ENCODE data around the gene ZNF236.

ZNF236 gene

GRCh38 chr18:76975577-76976110 is 153.3 kb downstream of the ZNF236 start:
- no peak for TF ChIP-seq POLR2AphosphoS5 (IDR thresholded peaks at IDR 0.05; ENCODE audit: low read depth, low read length)
- TF ChIP-seq REST (IDR thresholded peaks at IDR 0.05; ENCODE audit: insufficient read depth in 1 of 2, low read depth in 2 of 2, low read length in 2 of 2) = no peak
- no peak for TF ChIP-seq SIN3A (IDR thresholded peaks at IDR 0.05; ENCODE audit: borderline replicate concordance, insufficient read depth, low read length)
- no peak for TF ChIP-seq FOXP2 (optimal IDR thresholded peaks at IDR 0.05; ENCODE audit: borderline replicate concordance, extremely low read depth, extremely low read length, insufficient read depth)
- no peak for TF ChIP-seq TAF1 (IDR thresholded peaks at IDR 0.05; ENCODE audit: borderline replicate concordance, insufficient read depth, low read length)

DNA sequence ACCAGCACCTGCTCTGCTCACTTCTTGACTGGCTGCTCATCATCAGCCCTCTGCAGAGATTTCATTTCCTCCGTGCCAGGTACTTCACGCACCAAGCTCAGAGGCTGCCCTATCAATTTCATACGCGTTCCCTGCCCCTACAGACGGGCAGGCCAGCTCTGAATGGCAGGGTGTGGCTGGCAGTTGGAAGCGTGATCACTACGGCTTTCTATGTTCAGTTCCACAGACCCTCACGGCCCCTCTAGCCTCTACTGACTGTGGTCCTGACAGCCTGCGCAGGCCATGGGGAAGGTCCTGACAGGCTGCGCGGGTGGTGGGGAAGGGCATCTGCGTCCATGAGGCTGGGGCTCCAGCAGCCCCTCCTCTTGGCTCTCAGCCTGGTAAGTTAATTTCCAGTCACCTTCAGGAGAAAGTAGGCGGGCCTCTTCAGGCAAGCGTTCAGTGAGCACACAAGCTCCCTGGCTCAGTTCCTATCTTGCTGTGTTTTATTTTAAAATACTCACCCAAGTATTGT is 154.8 kb downstream of the ZNF236 start:
- TF ChIP-seq FOXP2 (optimal IDR thresholded peaks at IDR 0.05; ENCODE audit: borderline replicate concordance, extremely low read depth, extremely low read length, insufficient read depth) (no peak), TAF1 (IDR thresholded peaks at IDR 0.05; ENCODE audit: borderline replicate concordance, insufficient read depth, low read length) (no peak), REST (IDR thresholded peaks at IDR 0.05; ENCODE audit: insufficient read depth in 1 of 2, low read depth in 2 of 2, low read length in 2 of 2) (no peak), SIN3A (IDR thresholded peaks at IDR 0.05; ENCODE audit: borderline replicate concordance, insufficient read depth, low read length) (no peak), POLR2AphosphoS5 (IDR thresholded peaks at IDR 0.05; ENCODE audit: low read depth, low read length) (no peak)

DNA sequence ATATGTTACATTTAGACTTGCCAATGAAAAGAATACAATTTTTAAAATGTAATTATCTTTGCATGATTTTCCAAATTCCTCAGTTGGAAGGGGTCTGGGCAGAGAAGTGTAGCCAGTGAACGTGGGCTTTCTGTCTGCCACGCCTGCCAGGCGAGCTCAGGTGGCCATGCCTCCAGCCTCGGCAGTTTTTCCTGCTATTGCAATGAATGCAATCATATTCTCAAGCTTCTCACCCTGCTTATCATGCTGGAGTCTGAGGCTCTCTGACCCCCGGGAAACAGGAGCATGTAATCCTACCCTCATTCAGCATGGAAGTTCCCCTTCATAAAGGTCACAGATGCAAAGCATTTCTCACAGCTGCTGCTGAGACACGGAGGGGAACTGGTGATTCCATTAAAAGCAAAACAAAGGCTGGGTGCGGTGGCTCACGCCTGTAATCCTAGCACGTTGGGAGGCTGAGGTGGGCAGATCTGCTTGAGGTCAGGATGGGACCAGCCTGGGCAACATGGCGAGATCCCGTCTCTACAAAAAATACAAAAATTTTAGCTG is 155.4 kb downstream of the ZNF236 start:
- no peak for TF ChIP-seq REST (IDR thresholded peaks at IDR 0.05; ENCODE audit: insufficient read depth in 1 of 2, low read depth in 2 of 2, low read length in 2 of 2)
- TF ChIP-seq FOXP2 (optimal IDR thresholded peaks at IDR 0.05; ENCODE audit: borderline replicate concordance, extremely low read depth, extremely low read length, insufficient read depth) = no peak
- no peak for TF ChIP-seq TAF1 (IDR thresholded peaks at IDR 0.05; ENCODE audit: borderline replicate concordance, insufficient read depth, low read length)
- no peak for TF ChIP-seq SIN3A (IDR thresholded peaks at IDR 0.05; ENCODE audit: borderline replicate concordance, insufficient read depth, low read length)
- TF ChIP-seq POLR2AphosphoS5 (IDR thresholded peaks at IDR 0.05; ENCODE audit: low read depth, low read length) = no peak

DNA sequence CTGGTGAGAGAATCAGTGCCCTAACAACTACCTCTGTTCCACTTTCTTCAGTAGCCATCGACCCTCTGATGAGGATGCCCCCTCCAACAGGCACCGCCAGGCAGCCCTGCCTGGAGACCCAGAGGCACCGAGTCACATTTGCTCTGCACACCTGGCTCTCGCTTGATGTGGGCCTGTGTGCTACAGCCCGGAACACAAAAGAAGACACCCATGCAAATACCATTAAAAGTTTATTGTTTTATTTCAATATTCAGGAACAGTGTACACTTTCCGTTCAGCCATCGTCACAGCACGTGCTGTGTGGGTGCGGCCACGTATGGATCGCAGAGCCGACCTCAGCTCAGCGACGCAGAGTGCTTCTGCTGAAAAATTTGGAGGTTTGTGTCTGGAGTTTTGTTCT is 156.3 kb downstream of the ZNF236 start:
- TF ChIP-seq TAF1 (IDR thresholded peaks at IDR 0.05; ENCODE audit: borderline replicate concordance, insufficient read depth, low read length) (no peak), SIN3A (IDR thresholded peaks at IDR 0.05; ENCODE audit: borderline replicate concordance, insufficient read depth, low read length) (no peak), POLR2AphosphoS5 (IDR thresholded peaks at IDR 0.05; ENCODE audit: low read depth, low read length) (no peak), FOXP2 (optimal IDR thresholded peaks at IDR 0.05; ENCODE audit: borderline replicate concordance, extremely low read depth, extremely low read length, insufficient read depth) (no peak), REST (IDR thresholded peaks at IDR 0.05; ENCODE audit: insufficient read depth in 1 of 2, low read depth in 2 of 2, low read length in 2 of 2) (no peak)
